Inferior parietal cortex (tissue), 1 donor: ENCODE measurements around the gene CAPN6.

Experiments
- DNase-seq: peaks from one replicate; pipeline ENCODE4 v3.0.0-alpha.2; 2016; ENCODE audit errors: extremely low spot score

The CAPN6 gene

GRCh38 chrX:111199505-111199904, 70.8 kb downstream of the CAPN6 start:
- DNase-seq, result no peak
